Kidney epithelial cell (primary cell): ENCODE measurements around the gene SULT2B1. TPM values are rescaled to one million over a fixed set of nuclear protein-coding genes. Genes with fewer than 3 reads are reported as not detected.
"Not testable (repeated sequence)": the region's sequence is repeated elsewhere in the genome, so short reads cannot be mapped to it uniquely, and the experiment has no call there.

Experiments
- DNase-seq: peaks from one replicate; pipeline ENCODE4 v3.0.0-alpha.2; 2010; ENCODE audit warnings: low read depth
- H3K27me3 ChIP-seq: 2 replicates; pipeline ENCODE4 v1.6.0; 2011; ENCODE audit warnings: low read length; ENCODE audit not compliant: control insufficient read depth, insufficient read depth
- H3K36me3 ChIP-seq: 2 replicates; pipeline ENCODE4 v1.5.1; 2011; ENCODE audit warnings: low read length; ENCODE audit not compliant: control insufficient read depth, insufficient read depth
- H3K4me3 ChIP-seq: 2 replicates; pipeline ENCODE4 v1.5.1; 2011; ENCODE audit warnings: low read depth, mild to moderate bottlenecking, control low read depth, low read length
- total RNA-seq: library from RNA; depleted of rRNA; stranded (reverse); fragments of >200 nt; gene quantifications from 2 replicates; pipeline ENCODE4 v1.2.3, GENCODE V29; 2015
- TF ChIP-seq, protein P1 (sequence below): IDR thresholded peaks from 2 replicates; pipeline ENCODE4 v1.5.1; 2011; ENCODE audit warnings: mild to moderate bottlenecking, moderate library complexity, low read length, control low read depth, inconsistent platforms; ENCODE audit not compliant: insufficient read depth, poor library complexity, severe bottlenecking

SULT2B1 gene
- total RNA-seq, 1 donor from 2014 or later = 0.50 TPM

GRCh38 chr19:48512504-48513288 is 39.3 kb upstream of the SULT2B1 start:
- Histone ChIP-seq H3K27me3 (peaks cover 38% of the 10 kb centered on the region), H3K36me3 (no peaks in the 10 kb centered on the region), H3K4me3 (no peak overlapping the region)
- no peak for DNase-seq
- TF ChIP-seq, protein P1, sequence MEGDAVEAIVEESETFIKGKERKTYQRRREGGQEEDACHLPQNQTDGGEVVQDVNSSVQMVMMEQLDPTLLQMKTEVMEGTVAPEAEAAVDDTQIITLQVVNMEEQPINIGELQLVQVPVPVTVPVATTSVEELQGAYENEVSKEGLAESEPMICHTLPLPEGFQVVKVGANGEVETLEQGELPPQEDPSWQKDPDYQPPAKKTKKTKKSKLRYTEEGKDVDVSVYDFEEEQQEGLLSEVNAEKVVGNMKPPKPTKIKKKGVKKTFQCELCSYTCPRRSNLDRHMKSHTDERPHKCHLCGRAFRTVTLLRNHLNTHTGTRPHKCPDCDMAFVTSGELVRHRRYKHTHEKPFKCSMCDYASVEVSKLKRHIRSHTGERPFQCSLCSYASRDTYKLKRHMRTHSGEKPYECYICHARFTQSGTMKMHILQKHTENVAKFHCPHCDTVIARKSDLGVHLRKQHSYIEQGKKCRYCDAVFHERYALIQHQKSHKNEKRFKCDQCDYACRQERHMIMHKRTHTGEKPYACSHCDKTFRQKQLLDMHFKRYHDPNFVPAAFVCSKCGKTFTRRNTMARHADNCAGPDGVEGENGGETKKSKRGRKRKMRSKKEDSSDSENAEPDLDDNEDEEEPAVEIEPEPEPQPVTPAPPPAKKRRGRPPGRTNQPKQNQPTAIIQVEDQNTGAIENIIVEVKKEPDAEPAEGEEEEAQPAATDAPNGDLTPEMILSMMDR = no peak

DNA sequence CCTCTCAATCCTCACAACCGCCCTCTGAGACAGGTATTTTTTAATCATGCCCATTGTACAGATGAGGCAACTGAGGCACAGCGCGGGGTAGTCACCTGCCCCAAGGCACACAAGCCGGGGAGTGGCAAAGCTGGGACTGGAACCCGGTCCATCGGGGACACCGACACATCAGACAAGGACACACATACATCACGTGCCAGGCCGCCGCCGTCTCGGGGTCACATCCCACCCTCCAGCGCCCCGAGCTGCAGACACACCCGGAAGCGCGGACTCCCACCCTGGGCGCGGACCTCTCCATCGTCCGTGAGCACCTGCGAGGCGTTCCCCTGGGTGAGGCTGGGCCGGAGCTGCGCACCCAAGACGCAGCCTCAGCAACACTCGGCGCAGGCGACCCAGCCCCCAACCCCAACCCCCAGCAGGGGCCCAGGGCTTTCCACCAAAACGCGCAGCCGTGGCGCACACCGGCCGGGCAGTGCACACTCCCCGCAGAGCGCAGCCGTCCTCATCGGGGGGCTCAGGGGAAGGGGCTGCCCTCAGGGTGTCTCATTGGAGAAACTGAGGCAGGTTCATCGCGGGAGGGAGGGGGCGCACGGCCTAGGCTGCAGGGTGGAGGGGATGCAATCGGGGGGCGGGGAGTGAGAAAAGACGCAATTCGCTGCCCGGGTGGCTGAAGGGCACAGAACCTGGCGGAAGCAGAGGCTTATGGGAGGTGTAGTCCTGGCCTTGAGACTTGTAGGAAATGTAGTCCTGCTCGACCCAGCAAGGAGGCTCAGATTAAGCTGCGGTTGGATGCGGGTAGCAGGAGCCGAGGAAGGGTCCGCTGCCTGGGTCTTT is 38.5 kb upstream of the SULT2B1 start:
- DNase-seq = no peak
- no peaks in the 10 kb centered on the region for H3K36me3 ChIP-seq
- TF ChIP-seq, protein P1 = no peak

DNA sequence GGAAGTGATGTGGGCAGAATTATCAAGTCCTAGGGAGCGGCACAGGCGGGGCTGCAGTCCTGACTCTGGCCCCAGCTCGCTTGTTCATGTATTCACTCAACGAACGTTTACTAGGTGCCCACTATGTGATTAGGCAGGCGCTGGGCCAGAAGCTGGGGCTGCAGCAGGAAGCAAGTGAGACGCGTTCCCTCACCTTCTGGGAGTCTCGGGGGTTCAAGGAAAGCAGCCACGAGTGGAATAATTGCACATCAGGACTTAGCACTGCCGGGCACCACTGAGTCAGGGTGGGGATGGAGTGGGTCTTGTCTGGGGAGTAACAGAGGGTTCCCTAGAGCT is 37.9 kb upstream of the SULT2B1 start:
- Histone ChIP-seq H3K4me3 (no peak overlapping the region), H3K36me3 (no peaks in the 10 kb centered on the region), H3K27me3 (peaks cover 32% of the 10 kb centered on the region)
- TF ChIP-seq, protein P1 = no peak
- DNase-seq = no peak

More for the DNA sequence above, 38.5 kb upstream of the SULT2B1 start:
- Histone ChIP-seq H3K27me3 (peaks cover 34% of the 10 kb centered on the region), H3K4me3 (peak overlapping the region; percentile 71)

GRCh38 chr19:48516536-48516935 is 35.4 kb upstream of the SULT2B1 start:
- H3K36me3 ChIP-seq = no peaks in the 10 kb centered on the region
- no peak overlapping the region for H3K4me3 ChIP-seq
- H3K27me3 ChIP-seq = peaks cover 17% of the 10 kb centered on the region
- TF ChIP-seq, protein P1 = no peak
- DNase-seq = no peak

DNA sequence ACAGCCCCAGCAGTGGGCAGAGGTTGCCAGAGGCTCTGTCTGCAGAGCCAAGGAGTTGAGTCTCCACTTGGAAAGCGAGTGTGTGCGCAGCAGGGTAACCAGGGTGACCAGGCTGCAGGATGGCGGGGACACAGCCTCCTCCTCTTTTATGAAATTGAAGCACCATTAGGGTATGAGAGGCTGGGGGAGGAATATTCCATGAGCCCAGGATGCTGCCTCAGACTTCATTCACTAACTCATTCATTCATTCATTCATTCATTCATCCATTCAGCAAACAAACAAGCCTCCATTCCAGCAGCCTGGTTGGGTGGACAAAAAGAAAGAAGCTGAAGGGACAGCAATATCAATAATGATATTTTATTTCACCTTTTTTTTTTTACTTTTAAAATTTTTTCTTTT is 33.8 kb upstream of the SULT2B1 start:
- Histone ChIP-seq H3K36me3 (no peaks in the 10 kb centered on the region), H3K27me3 (peaks cover 4% of the 10 kb centered on the region), H3K4me3 (no peak overlapping the region)
- TF ChIP-seq, protein P1 = no peak
- DNase-seq = no peak

DNA sequence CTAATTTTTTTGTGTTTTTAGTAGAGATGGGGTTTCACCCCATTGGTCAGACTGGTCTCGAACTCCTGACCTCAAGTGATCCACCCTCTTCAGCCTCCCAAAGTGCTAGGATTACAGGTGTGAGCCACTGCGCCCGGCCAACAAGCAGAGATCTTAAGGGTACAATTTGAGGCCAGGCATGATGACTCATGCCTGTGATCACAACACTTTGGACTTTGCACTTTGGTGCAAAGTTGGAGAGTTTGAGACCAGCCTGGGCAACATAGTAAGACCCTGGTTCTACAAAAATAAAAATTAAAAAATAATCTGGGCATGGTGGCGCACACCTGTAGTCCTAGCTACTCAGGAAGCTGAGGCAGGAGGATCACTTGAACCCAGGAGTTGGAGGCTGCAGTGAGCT is 32.5 kb upstream of the SULT2B1 start:
- H3K27me3 ChIP-seq, H3K36me3 ChIP-seq, DNase-seq, H3K4me3 ChIP-seq: not testable (repeated sequence)
